CD14-positive monocyte (primary cell): ENCODE data around the gene TRIM51. TPM values are rescaled to one million over a fixed set of nuclear protein-coding genes. Genes with fewer than 3 reads are reported as not detected.

Source experiments
- DNase-seq, 3 donors: peaks; one replicate each; pipeline ENCODE4 v3.0.0-alpha.2; 2011 to 2022
- H2AFZ ChIP-seq: 2 replicates; pipeline ENCODE4 v1.6.0; 2012; ENCODE audit warnings: mild to moderate bottlenecking, low read depth, low read length, inconsistent platforms; ENCODE audit not compliant: insufficient read depth, poor library complexity, severe bottlenecking
- H3K27ac ChIP-seq, 2 donors: 1 replicate in 1 of 2; 2 replicates in 1 of 2; pipeline ENCODE4 v1.5.1; 2012 to 2013; ENCODE audit warnings: low read length in 2 of 2, control low read depth in 1 of 2, inconsistent platforms in 1 of 2, low read depth in 1 of 2, mild to moderate bottlenecking in 1 of 2
- H3K27me3 ChIP-seq, 2 donors: one replicate each; pipeline versions ENCODE4 v1.6.0 to v1.6.1; 2011 to 2013; ENCODE audit warnings: low read length in 2 of 2; ENCODE audit not compliant: control insufficient read depth in 2 of 2, insufficient read depth in 2 of 2
- H3K36me3 ChIP-seq, 2 donors: replicated peaks in 1 of 2; 1 replicate in 1 of 2; 2 replicates in 1 of 2; pipeline versions ENCODE4 v1.5.1 to v1.6.1; 2012 to 2013; ENCODE audit warnings: low read length in 2 of 2, control low read depth in 1 of 2, inconsistent platforms in 1 of 2, mild to moderate bottlenecking in 1 of 2; ENCODE audit not compliant: insufficient read depth in 2 of 2, control insufficient read depth in 1 of 2
- H3K4me1 ChIP-seq, 2 donors: 1 replicate in 1 of 2; 2 replicates in 1 of 2; pipeline versions ENCODE4 v1.5.1 to v1.6.1; 2012 to 2013; ENCODE audit warnings: low read length in 2 of 2, control low read depth in 1 of 2, inconsistent platforms in 1 of 2, mild to moderate bottlenecking in 1 of 2, moderate library complexity in 1 of 2; ENCODE audit not compliant: insufficient read depth in 2 of 2, control insufficient read depth in 1 of 2
- H3K4me2 ChIP-seq: replicated peaks from 2 replicates; pipeline ENCODE3; 2012; ENCODE audit warnings: low read length, moderate library complexity, mild to moderate bottlenecking; ENCODE audit not compliant: poor library complexity, severe bottlenecking; ENCODE audit errors: extremely low read depth
- H3K4me3 ChIP-seq, 3 experiments: fragments of 200-600 bp in 1 of 3; sonication (generic) in 1 of 3; replicated peaks in 1 of 3; 1 replicate in 2 of 3; 2 replicates in 1 of 3; pipeline ENCODE4 v1.5.1; 2011 to 2013; ENCODE audit warnings: low read length in 3 of 3, mild to moderate bottlenecking in 3 of 3, control low read depth in 2 of 3, low read depth in 2 of 3, inconsistent platforms in 1 of 3, moderate library complexity in 1 of 3
- H3K79me2 ChIP-seq: 2 replicates; pipeline ENCODE4 v1.6.0; 2012; ENCODE audit warnings: mild to moderate bottlenecking, control low read depth, inconsistent platforms, low read length, moderate library complexity; ENCODE audit not compliant: insufficient read depth
- H3K9ac ChIP-seq: 2 replicates; pipeline ENCODE4 v1.6.0; 2017; ENCODE audit warnings: low read length, mild to moderate bottlenecking; ENCODE audit not compliant: insufficient read depth, poor library complexity, severe bottlenecking
- H3K9me3 ChIP-seq, 2 donors: replicated peaks in 1 of 2; 1 replicate in 1 of 2; 2 replicates in 1 of 2; pipeline versions ENCODE4 v1.5.1 to v1.6.1; 2012 to 2013; ENCODE audit warnings: low read length in 2 of 2, control low read depth in 1 of 2; ENCODE audit not compliant: control insufficient read depth in 1 of 2, insufficient read depth in 1 of 2
- H4K20me1 ChIP-seq: 2 replicates; pipeline ENCODE4 v1.6.0; 2012; ENCODE audit warnings: mild to moderate bottlenecking, low read length, control low read depth, moderate library complexity; ENCODE audit not compliant: insufficient read depth
- H3K27ac Mint-ChIP-seq, 7 donors: one replicate each; pipeline ENCODE4 v1.8.0; 2020; ENCODE audit warnings: mild to moderate bottlenecking in 7 of 7, mixed read lengths in 7 of 7, moderate library complexity in 6 of 7, inconsistent platforms in 2 of 7
- H3K27me3 Mint-ChIP-seq, 3 donors: one replicate each; pipeline ENCODE4 v1.8.0; 2021 to 2022; ENCODE audit warnings: low read depth in 3 of 3, mild to moderate bottlenecking in 3 of 3, mixed read lengths in 3 of 3, moderate library complexity in 3 of 3, inconsistent platforms in 1 of 3
- H3K36me3 Mint-ChIP-seq, 2 donors: one replicate each; pipeline ENCODE4 v1.8.0; 2020; ENCODE audit warnings: mixed read lengths in 2 of 2, inconsistent platforms in 1 of 2, mild to moderate bottlenecking in 1 of 2
- H3K4me1 Mint-ChIP-seq: one replicate; pipeline ENCODE4 v1.8.0; 2020; ENCODE audit warnings: mild to moderate bottlenecking, mixed read lengths
- H3K4me3 Mint-ChIP-seq, 2 donors: one replicate each; pipeline ENCODE4 v1.8.0; 2020; ENCODE audit warnings: mild to moderate bottlenecking in 2 of 2, mixed read lengths in 2 of 2, moderate library complexity in 1 of 2
- H3K9me3 Mint-ChIP-seq, 7 donors: one replicate each; pipeline ENCODE4 v1.8.0; 2020 to 2022; ENCODE audit warnings: mixed read lengths in 7 of 7, mild to moderate bottlenecking in 6 of 7, moderate library complexity in 6 of 7, inconsistent platforms in 2 of 7
- WGBS: methylation state at CpG from one replicate; pipeline ENCODE4 v1.1.5; 2013; ENCODE audit warnings: missing lambda C conversion rate; ENCODE audit not compliant: insufficient coverage; 5-methylcytosine and 5-hydroxymethylcytosine counted together
- intact Hi-C, 2 donors: fragments of 100-400 bp; cut with micrococcal nuclease; formaldehyde crosslinking; loops; one replicate each; pipeline versions ENCODE4 v1.15.0 to v1.15.1; 2023
- polyA plus RNA-seq, 3 donors: library from polyadenylated mRNA; depleted of rRNA in 1 of 3; unstranded in 2 of 3; stranded (reverse) in 1 of 3; fragments of 300-500 nt in 2 of 3; fragments of >200 nt in 1 of 3; fragmentation: Illumina TruSeq in 2 of 3; gene quantifications; 1 replicate in 2 of 3; 2 replicates in 1 of 3; pipeline ENCODE4 v1.2.3, GENCODE V29; 2012 to 2021
- TF ChIP-seq, protein P1 (sequence below): fragments of 200-600 bp; IDR thresholded peaks from one replicate; pipeline ENCODE4 v1.8.0; 2022; ENCODE audit warnings: antibody characterized with exemption, mild to moderate bottlenecking

The TRIM51 gene
- polyA plus RNA-seq, 3 donors: not detected

DNA sequence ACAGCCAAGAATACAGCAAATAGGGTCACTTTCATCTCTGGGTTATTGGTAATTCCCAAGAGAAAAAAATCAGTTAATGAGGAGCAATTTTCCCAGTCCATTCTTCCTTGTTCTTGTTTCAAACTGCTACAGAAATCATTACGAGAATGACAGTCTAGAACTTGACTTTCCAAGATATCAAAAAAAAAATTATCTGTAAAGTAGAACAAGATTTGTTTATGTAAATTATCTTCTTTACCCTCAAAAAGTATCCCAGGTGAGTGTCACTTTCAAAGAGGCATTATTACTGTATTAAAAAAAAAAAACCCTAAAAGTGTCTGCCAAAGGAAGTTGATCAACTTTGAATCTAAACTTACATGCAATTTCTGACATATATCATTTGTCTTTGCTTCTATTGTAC lies 31.4 kb downstream of the TRIM51 start, which contains the start of gene OR5W2:
TSS of gene OR5W2 (minus strand) at position 101 of the 400 bp plus-strand sequence. CDS start at position 101, 0 bp downstream.
- no peak for DNase-seq
- Mint-ChIP-seq H3K4me3 (no peak within 1 kb of the TSS), H3K9me3 (peaks cover 0 to 3% (median 2%) of the 10 kb centered on the region in 7 donors), H3K36me3 (no peaks in the 10 kb centered on the region), H3K27me3 (peaks cover 0 to 1% (median 0%) of the 10 kb centered on the region in 3 donors), H3K27ac (no peak within 1 kb of the TSS), H3K4me1 (no peaks in the 10 kb centered on the region)
- intact Hi-C loops: no loop called here
- H3K9ac ChIP-seq: no peak within 1 kb of the TSS
- no peaks in the 10 kb centered on the region for H3K27me3 ChIP-seq
- no peaks in the 10 kb centered on the region for H3K79me2 ChIP-seq
- no CpG with 5 or more reads among the region's 1 CpG for WGBS
- no peak within 1 kb of the TSS for H3K4me3 ChIP-seq
- TF ChIP-seq, protein P1, sequence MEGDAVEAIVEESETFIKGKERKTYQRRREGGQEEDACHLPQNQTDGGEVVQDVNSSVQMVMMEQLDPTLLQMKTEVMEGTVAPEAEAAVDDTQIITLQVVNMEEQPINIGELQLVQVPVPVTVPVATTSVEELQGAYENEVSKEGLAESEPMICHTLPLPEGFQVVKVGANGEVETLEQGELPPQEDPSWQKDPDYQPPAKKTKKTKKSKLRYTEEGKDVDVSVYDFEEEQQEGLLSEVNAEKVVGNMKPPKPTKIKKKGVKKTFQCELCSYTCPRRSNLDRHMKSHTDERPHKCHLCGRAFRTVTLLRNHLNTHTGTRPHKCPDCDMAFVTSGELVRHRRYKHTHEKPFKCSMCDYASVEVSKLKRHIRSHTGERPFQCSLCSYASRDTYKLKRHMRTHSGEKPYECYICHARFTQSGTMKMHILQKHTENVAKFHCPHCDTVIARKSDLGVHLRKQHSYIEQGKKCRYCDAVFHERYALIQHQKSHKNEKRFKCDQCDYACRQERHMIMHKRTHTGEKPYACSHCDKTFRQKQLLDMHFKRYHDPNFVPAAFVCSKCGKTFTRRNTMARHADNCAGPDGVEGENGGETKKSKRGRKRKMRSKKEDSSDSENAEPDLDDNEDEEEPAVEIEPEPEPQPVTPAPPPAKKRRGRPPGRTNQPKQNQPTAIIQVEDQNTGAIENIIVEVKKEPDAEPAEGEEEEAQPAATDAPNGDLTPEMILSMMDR: no peak
- no peaks in the 10 kb centered on the region for H3K4me1 ChIP-seq
- no peak within 1 kb of the TSS for H2AFZ ChIP-seq
- no peaks in the 10 kb centered on the region for H3K36me3 ChIP-seq
- H3K9me3 ChIP-seq: peaks cover 0 to 2% of the 10 kb centered on the region in 2 donors
- H3K4me2 ChIP-seq: no peak within 1 kb of the TSS
- no peak within 1 kb of the TSS for H3K27ac ChIP-seq
- H4K20me1 ChIP-seq: no peaks in the 10 kb centered on the region

DNA sequence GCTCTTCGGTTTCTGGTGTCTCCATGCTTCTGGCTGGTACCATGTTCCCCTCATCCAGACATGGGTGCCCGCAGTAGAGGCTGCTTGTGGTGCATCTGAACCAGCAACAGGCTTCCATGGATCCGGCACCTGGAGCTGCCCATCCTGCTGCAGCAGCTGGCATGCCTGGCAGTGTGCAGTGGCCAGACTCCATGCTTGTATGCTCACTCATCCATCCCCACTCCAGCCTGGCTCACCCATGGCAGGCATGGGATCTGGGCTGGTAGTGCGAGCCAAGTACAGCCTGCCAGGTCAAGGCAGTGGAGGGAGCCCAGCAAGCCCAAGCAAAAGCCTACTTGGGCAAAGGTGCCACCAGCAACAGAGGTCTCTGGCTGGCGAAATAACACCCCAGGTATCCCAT lies 37.4 kb downstream of the TRIM51 start:
- 83% methylated on average over 4 of the region's 5 CpGs for WGBS
- intact Hi-C loops: no loop called here
- no peak overlapping the region for H3K4me3 Mint-ChIP-seq

More for the DNA sequence above, 37.4 kb downstream of the TRIM51 start:
- H3K36me3 Mint-ChIP-seq: no peaks in the 10 kb centered on the region
- TF ChIP-seq, protein P1: no peak
- no peak overlapping the region for H3K9ac ChIP-seq
- H3K27me3 ChIP-seq: no peaks in the 10 kb centered on the region
- H2AFZ ChIP-seq: no peak overlapping the region
- no peak overlapping the region for H3K27ac ChIP-seq
- peaks cover 4 to 10% of the 10 kb centered on the region in 2 donors for H3K9me3 ChIP-seq
- H3K27ac Mint-ChIP-seq: no peak overlapping the region
- H3K4me1 Mint-ChIP-seq: no peaks in the 10 kb centered on the region
- peaks cover 0 to 10% (median 0%) of the 10 kb centered on the region in 7 donors for H3K9me3 Mint-ChIP-seq
- no peaks in the 10 kb centered on the region for H3K36me3 ChIP-seq
- H3K4me3 ChIP-seq: no peak overlapping the region
- no peak for DNase-seq
- H3K27me3 Mint-ChIP-seq: peaks cover 0 to 1% (median 0%) of the 10 kb centered on the region in 3 donors
- H3K4me1 ChIP-seq: no peaks in the 10 kb centered on the region
- no peaks in the 10 kb centered on the region for H4K20me1 ChIP-seq
- no peak overlapping the region for H3K4me2 ChIP-seq
- no peaks in the 10 kb centered on the region for H3K79me2 ChIP-seq
